ENCODE measurements around the gene BCL7C. TPM values are rescaled to one million over a fixed set of nuclear protein-coding genes. Genes with fewer than 3 reads are reported as not detected.

Gene BCL7C
- total and polyA plus RNA-seq, 2 of the 13 experiments (the other 11 are each of a cell fraction or from before 2014, with no cell fraction given): 17.7 to 33.8 TPM

DNA sequence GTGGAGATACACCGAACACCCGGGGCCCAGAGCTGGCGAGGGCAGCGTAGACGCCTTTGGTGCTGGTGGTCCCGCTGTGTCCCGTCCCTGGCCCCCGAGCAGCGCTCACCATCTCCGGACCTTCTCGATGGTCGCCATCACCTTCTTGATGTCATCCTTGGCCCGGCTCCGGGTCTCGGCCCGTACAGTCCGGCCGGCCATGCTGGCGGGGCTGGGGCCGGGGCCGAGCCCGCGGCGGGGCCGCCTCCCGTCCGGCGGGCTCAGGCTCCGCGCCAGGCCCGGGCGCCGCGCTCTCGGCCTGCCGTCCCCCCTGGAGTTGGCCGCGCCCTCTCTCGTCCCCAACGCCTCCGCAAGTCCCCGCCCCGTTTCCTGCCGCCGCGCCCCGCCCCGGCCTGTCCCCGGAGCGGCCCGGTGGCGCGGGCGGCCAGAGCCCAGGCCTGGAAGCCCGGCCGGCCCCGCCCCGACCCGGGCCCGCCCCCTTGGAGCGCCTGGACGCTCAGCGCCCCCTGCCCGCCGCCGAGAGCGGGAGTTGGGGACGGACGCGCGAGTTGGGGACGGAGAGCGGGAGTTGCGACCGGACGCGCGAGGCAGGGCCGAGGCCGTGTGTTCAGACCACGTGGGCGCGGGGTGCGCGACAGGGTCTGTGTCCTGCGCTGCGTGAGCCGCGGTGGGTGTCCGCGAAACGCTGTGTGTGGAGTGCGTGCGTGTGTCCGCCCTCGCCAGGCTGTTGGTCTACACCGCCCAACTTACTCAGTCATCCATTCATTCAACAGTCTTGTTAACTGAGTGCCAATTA lies at the start of gene BCL7C (continued):
- TF ChIP-seq, protein P1, sequence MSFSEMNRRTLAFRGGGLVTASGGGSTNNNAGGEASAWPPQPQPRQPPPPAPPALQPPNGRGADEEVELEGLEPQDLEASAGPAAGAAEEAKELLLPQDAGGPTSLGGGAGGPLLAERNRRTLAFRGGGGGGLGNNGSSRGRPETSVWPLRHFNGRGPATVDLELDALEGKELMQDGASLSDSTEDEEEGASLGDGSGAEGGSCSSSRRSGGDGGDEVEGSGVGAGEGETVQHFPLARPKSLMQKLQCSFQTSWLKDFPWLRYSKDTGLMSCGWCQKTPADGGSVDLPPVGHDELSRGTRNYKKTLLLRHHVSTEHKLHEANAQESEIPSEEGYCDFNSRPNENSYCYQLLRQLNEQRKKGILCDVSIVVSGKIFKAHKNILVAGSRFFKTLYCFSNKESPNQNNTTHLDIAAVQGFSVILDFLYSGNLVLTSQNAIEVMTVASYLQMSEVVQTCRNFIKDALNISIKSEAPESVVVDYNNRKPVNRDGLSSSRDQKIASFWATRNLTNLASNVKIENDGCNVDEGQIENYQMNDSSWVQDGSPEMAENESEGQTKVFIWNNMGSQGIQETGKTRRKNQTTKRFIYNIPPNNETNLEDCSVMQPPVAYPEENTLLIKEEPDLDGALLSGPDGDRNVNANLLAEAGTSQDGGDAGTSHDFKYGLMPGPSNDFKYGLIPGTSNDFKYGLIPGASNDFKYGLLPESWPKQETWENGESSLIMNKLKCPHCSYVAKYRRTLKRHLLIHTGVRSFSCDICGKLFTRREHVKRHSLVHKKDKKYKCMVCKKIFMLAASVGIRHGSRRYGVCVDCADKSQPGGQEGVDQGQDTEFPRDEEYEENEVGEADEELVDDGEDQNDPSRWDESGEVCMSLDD (CRISPR knock-in tag; IDR thresholded peaks at IDR 0.05; ENCODE audit: borderline replicate concordance): peak; percentile 86
- TF ChIP-seq RBAK (CRISPR knock-in tag; IDR thresholded peaks at IDR 0.05) (peak; percentile 37; the same call in 1 of the 2 replicates), ZNF337 (CRISPR knock-in tag; IDR thresholded peaks at IDR 0.05; ENCODE audit: borderline replicate concordance, low read depth) (no peak; the same call in 1 of the 2 replicates), ZSCAN20 (CRISPR knock-in tag; IDR thresholded peaks at IDR 0.05; ENCODE audit: borderline replicate concordance) (0 out of 2 replicates have a peak, but pooled peaks have one; percentile 68), CENPT (CRISPR knock-in tag; IDR thresholded peaks at IDR 0.05; ENCODE audit: low read depth) (peak; percentile 99), ZNF703 (CRISPR knock-in tag; IDR thresholded peaks at IDR 0.05; ENCODE audit: borderline replicate concordance) (no peak), HDAC6 (IDR thresholded peaks at IDR 0.05; ENCODE audit: low read depth, low read length) (no peak), KLF6 (CRISPR knock-in tag; IDR thresholded peaks at IDR 0.05) (peak; percentile 54; the same call in 1 of the 2 replicates), NFYC (CRISPR knock-in tag; IDR thresholded peaks at IDR 0.05) (peak; percentile 50; the same call in 1 of the 2 replicates), FOXA3 (CRISPR knock-in tag; IDR thresholded peaks at IDR 0.05) (peak; percentile 26; the same call in 1 of the 2 replicates), ZBTB21 (CRISPR knock-in tag; IDR thresholded peaks at IDR 0.05) (peak; percentile 68; the same call in 1 of the 2 replicates), ZNF282 (IDR thresholded peaks at IDR 0.05; ENCODE audit: partially characterized antibody) (no peak), KLF16 (CRISPR knock-in tag; IDR thresholded peaks at IDR 0.05) (peak; percentile 60 to 99), ZNF562 (CRISPR knock-in tag; IDR thresholded peaks at IDR 0.05; ENCODE audit: borderline replicate concordance) (peak; percentile 93; the same call in 1 of the 2 replicates), ZFP36 (IDR thresholded peaks at IDR 0.05; ENCODE audit: borderline replicate concordance, low read depth, low read length, partially characterized antibody) (no peak), SRF (IDR thresholded peaks at IDR 0.05; ENCODE audit: low read depth, low read length) (no peak), ZNF749 (CRISPR knock-in tag; IDR thresholded peaks at IDR 0.05; ENCODE audit: borderline replicate concordance) (peak; percentile 99), PITX1 (CRISPR knock-in tag; IDR thresholded peaks at IDR 0.05) (peak; percentile 68; the same call in 1 of the 2 replicates)
- TF ChIP-seq, protein P2, sequence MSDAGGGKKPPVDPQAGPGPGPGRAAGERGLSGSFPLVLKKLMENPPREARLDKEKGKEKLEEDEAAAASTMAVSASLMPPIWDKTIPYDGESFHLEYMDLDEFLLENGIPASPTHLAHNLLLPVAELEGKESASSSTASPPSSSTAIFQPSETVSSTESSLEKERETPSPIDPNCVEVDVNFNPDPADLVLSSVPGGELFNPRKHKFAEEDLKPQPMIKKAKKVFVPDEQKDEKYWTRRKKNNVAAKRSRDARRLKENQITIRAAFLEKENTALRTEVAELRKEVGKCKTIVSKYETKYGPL (CRISPR knock-in tag; IDR thresholded peaks at IDR 0.05): peak; percentile 90; the same call in 1 of the 2 replicates
- TF ChIP-seq, protein P3, sequence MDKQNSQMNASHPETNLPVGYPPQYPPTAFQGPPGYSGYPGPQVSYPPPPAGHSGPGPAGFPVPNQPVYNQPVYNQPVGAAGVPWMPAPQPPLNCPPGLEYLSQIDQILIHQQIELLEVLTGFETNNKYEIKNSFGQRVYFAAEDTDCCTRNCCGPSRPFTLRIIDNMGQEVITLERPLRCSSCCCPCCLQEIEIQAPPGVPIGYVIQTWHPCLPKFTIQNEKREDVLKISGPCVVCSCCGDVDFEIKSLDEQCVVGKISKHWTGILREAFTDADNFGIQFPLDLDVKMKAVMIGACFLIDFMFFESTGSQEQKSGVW (CRISPR knock-in tag; IDR thresholded peaks at IDR 0.05; ENCODE audit: borderline replicate concordance): no peak; the same call in 1 of the 2 replicates
- TF ChIP-seq, protein P4, sequence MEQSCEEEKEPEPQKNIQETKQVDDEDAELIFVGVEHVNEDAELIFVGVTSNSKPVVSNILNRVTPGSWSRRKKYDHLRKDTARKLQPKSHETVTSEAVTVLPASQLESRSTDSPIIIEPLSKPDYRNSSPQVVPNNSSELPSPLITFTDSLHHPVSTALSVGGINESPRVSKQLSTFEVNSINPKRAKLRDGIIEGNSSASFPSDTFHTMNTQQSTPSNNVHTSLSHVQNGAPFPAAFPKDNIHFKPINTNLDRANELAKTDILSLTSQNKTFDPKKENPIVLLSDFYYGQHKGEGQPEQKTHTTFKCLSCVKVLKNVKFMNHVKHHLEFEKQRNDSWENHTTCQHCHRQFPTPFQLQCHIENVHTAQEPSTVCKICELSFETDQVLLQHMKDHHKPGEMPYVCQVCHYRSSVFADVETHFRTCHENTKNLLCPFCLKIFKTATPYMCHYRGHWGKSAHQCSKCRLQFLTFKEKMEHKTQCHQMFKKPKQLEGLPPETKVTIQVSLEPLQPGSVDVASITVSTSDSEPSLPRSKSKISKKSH (CRISPR knock-in tag; IDR thresholded peaks at IDR 0.05; ENCODE audit: borderline replicate concordance): peak; percentile 93; the same call in 1 of the 2 replicates
- TF ChIP-seq, protein P5, sequence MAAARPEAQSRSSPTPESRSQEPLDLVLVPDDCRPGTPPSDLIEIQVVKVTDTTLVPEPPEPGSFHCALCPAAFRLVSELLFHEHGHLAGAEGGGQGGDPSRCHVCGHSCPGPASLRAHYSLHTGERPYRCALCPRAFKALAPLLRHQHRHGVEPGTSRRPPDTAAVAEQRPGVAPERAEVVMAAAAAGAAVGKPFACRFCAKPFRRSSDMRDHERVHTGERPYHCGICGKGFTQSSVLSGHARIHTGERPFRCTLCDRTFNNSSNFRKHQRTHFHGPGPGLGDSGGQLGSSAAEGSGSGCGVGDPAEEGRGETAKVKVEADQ (CRISPR knock-in tag; IDR thresholded peaks at IDR 0.05; ENCODE audit: borderline replicate concordance): peak; percentile 93; the same call in 1 of the 2 replicates

All from HepG2 (cell line).